ENCODE data around the gene EGR1. TPM values are rescaled to one million over a fixed set of nuclear protein-coding genes. Genes with fewer than 3 reads are reported as not detected.

EGR1 gene
- total RNA-seq, 1 experiment from 2014 or later = 173 TPM

- intact Hi-C loops (cut with micrococcal nuclease) = no loop called here
- no peaks in the 10 kb centered on the region for H3K9me3 ChIP-seq (ENCODE audit: control insufficient read depth in 1 of 2, insufficient read depth in 1 of 2, low read depth in 1 of 2, low read length in 2 of 2)
- POLR2A ChIA-PET = no interaction called here
- H3K9ac ChIP-seq (ENCODE audit: low read length) = no peak overlapping the region
- ATAC-seq = no peak
- H3K36me3 ChIP-seq (ENCODE audit: control insufficient read depth in 1 of 2, insufficient read depth in 2 of 2, low read length in 2 of 2) = peaks cover 44 to 47% of the 10 kb centered on the region in 2 experiments; a peak in 3 of 4 replicates
- no peaks in the 10 kb centered on the region for H4K20me1 ChIP-seq (ENCODE audit: insufficient read depth)
- no peak for DNase-seq (ENCODE audit: low read depth, low spot score)
- H3K4me2 ChIP-seq (ENCODE audit: low read length) = no peak overlapping the region
- H3K79me2 ChIP-seq (ENCODE audit: insufficient read depth, low read length) = no peaks in the 10 kb centered on the region
- H2AFZ ChIP-seq (ENCODE audit: low read depth, low read length, poor library complexity, severe bottlenecking) = no peak overlapping the region
- H3K27ac ChIP-seq (ENCODE audit: low read depth, low read length) = no peak overlapping the region
- no peak overlapping the region for H3K4me3 ChIP-seq (replicated peaks in 1 of 2; ENCODE audit: low read depth in 1 of 2, low read length in 2 of 2)
- RAD21 ChIA-PET (ENCODE audit: low non-redundant PET in 1 of 2, low total read pairs in 2 of 2, uncharacterized antibody in 2 of 2, unreplicated experiment in 2 of 2) = no interaction called here
- H3K4me1 ChIP-seq (ENCODE audit: control insufficient read depth in 1 of 2, insufficient read depth in 2 of 2, low read length in 2 of 2) = no peaks in the 10 kb centered on the region
- no TSS peak for BruUV-seq (replicated peaks)
- no peaks in the 10 kb centered on the region for H3K27me3 ChIP-seq (ENCODE audit: insufficient read depth, low read length)
- CTCF ChIA-PET = no interaction called here
- H3K9me2 ChIP-seq (ENCODE audit: insufficient read depth) = no peaks in the 10 kb centered on the region
- TF ChIP-seq JUND (IDR thresholded peaks at IDR 0.05) = no peak
- no peak for TF ChIP-seq ZBTB33 (IDR thresholded peaks at IDR 0.05; ENCODE audit: extremely low read depth, insufficient replicate concordance, low read length)
- no peak for TF ChIP-seq FOSL1 (IDR thresholded peaks at IDR 0.05; ENCODE audit: low read depth)
- no peak for TF ChIP-seq POLR2A (IDR thresholded peaks at IDR 0.05; ENCODE audit: borderline replicate concordance, extremely low read depth, insufficient read depth, insufficient read length)
- TF ChIP-seq ZFX (IDR thresholded peaks at IDR 0.05) = no peak
Observed at GRCh38 chr5:138418444-138418843, 46.8 kb upstream of the EGR1 start.

DNA sequence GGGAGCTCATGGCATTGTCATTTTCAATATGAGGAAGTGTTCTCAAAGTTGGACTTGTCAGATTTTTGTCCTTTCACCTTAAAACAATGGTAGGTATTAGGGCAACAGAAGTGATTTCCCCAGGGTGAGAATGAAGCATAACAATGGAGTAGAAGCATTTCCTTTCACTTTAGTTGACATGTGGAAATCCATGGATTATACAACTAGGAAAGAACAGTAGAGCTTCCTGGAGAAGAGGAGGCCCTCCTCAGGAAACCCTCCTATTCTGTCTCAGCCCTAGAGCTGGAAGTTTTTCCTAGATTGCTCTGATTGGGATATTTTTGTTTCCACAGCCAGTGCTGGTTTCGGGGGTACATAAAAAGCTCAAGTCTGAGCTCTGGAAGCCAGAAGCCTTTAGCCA lies 40.2 kb upstream of the EGR1 start:
- Histone ChIP-seq H3K79me2 (ENCODE audit: insufficient read depth, low read length) (no peaks in the 10 kb centered on the region), H3K27me3 (ENCODE audit: insufficient read depth, low read length) (no peaks in the 10 kb centered on the region), H3K4me2 (ENCODE audit: low read length) (no peak overlapping the region), H4K20me1 (ENCODE audit: insufficient read depth) (no peaks in the 10 kb centered on the region), H3K9ac (ENCODE audit: low read length) (no peak overlapping the region), H3K9me2 (ENCODE audit: insufficient read depth) (no peaks in the 10 kb centered on the region), H3K9me3 (ENCODE audit: control insufficient read depth in 1 of 2, insufficient read depth in 1 of 2, low read depth in 1 of 2, low read length in 2 of 2) (no peaks in the 10 kb centered on the region), H3K4me1 (ENCODE audit: control insufficient read depth in 1 of 2, insufficient read depth in 2 of 2, low read length in 2 of 2) (no peaks in the 10 kb centered on the region), H3K36me3 (ENCODE audit: control insufficient read depth in 1 of 2, insufficient read depth in 2 of 2, low read length in 2 of 2) (peaks cover 44 to 45% of the 10 kb centered on the region in 2 experiments), H3K27ac (ENCODE audit: low read depth, low read length) (no peak overlapping the region), H2AFZ (ENCODE audit: low read depth, low read length, poor library complexity, severe bottlenecking) (no peak overlapping the region), H3K4me3 (replicated peaks in 1 of 2; ENCODE audit: low read depth in 1 of 2, low read length in 2 of 2) (no peak overlapping the region)
- ATAC-seq (no peak), DNase-seq (ENCODE audit: low read depth, low spot score) (no peak)
- ChIA-PET POLR2A (no interaction called here), RAD21 (ENCODE audit: low non-redundant PET in 1 of 2, low total read pairs in 2 of 2, uncharacterized antibody in 2 of 2, unreplicated experiment in 2 of 2) (no interaction called here), CTCF (no interaction called here)
- no TSS peak for BruUV-seq (replicated peaks)
- TF ChIP-seq ELF1 (IDR thresholded peaks at IDR 0.05; ENCODE audit: borderline replicate concordance, low read depth) (no peak), CBX3 (IDR thresholded peaks at IDR 0.05; ENCODE audit: low read depth) (no peak), EZH2 (IDR thresholded peaks at IDR 0.05) (no peak), REST (IDR thresholded peaks at IDR 0.05; ENCODE audit: low read depth) (no peak), ZNF274 (IDR thresholded peaks at IDR 0.05; ENCODE audit: low read depth, low read length) (no peak), CTCF (IDR thresholded peaks at IDR 0.05 in 2 of 3, conservative IDR thresholded peaks at IDR 0.05 in 1 of 3; ENCODE audit: borderline replicate concordance in 1 of 3, insufficient read depth in 1 of 3, low read depth in 2 of 3, low read length in 2 of 3) (no peak), ZFX (IDR thresholded peaks at IDR 0.05) (no peak), RAD21 (IDR thresholded peaks at IDR 0.05; ENCODE audit: low read depth) (no peak), POLR2AphosphoS5 (IDR thresholded peaks at IDR 0.05; ENCODE audit: low read depth, low read length) (no peak), FOSL1 (IDR thresholded peaks at IDR 0.05; ENCODE audit: low read depth) (no peak), SRF (IDR thresholded peaks at IDR 0.05; ENCODE audit: low read depth) (no peak), CEBPB (IDR thresholded peaks at IDR 0.05; ENCODE audit: low read depth) (no peak)
- intact Hi-C loops (cut with micrococcal nuclease) = no loop called here
